Endothelial cell of umbilical vein (primary cell): ENCODE measurements around the gene DNAJC11. TPM values are rescaled to one million over a fixed set of nuclear protein-coding genes. Genes with fewer than 3 reads are reported as not detected.

ENCODE experiments used
- BruUV-seq: library from RNA; stranded (reverse); fragments of 400-500 nt; replicated peaks from 2 replicates; lab custom pipeline; 2021; lab: Mats Ljungman, UMichigan
- CTCF ChIA-PET: fragments of 300-600, 350-600 bp; sonication (Branson Sonifier 250); formaldehyde crosslinking; loops from one replicate; lab custom pipeline; 2021; ENCODE audit warnings: antibody characterized with exemption, inconsistent platforms; lab: Charles Lee
- POLR2A ChIA-PET: fragments of 300-600, 350-600 bp; sonication (Branson Sonifier 250); formaldehyde crosslinking; loops from one replicate; lab custom pipeline; 2021; ENCODE audit warnings: antibody characterized with exemption, inconsistent platforms; lab: Charles Lee
- DNase-seq: peaks from one replicate; pipeline ENCODE4 v3.0.0-alpha.2; 2011; ENCODE audit warnings: low read depth, low spot score
- FAIRE-seq: peaks from 2 replicates; lab custom pipeline; 2011; peaks lifted over from hg19 to GRCh38; lab: Jason Lieb, UNC
- H2AFZ ChIP-seq: 2 replicates; pipeline ENCODE4 v1.6.0; 2012; ENCODE audit warnings: low read depth, low read length, control low read depth, inconsistent platforms
- H3K27ac ChIP-seq: 2 replicates; pipeline ENCODE4 v1.5.1; 2011; ENCODE audit warnings: low read depth, mild to moderate bottlenecking, control low read depth, low read length, moderate library complexity; ENCODE audit not compliant: insufficient read depth
- H3K27me3 ChIP-seq, 2 experiments: 2 replicates each; pipeline versions ENCODE4 v1.6.0 to v1.6.1; 2011; ENCODE audit warnings: low read length in 2 of 2, mixed read lengths in 1 of 2; ENCODE audit not compliant: control insufficient read depth in 2 of 2, insufficient read depth in 2 of 2
- H3K36me3 ChIP-seq, 2 experiments: 2 replicates in 1 of 2; 3 replicates in 1 of 2; pipeline ENCODE4 v1.5.1; 2011; ENCODE audit warnings: low read length in 2 of 2, mild to moderate bottlenecking in 1 of 2, moderate library complexity in 1 of 2; ENCODE audit not compliant: control insufficient read depth in 2 of 2, insufficient read depth in 2 of 2; ENCODE audit errors: extremely low read depth in 1 of 2
- H3K4me1 ChIP-seq: 3 replicates; pipeline ENCODE4 v1.5.1; 2011; ENCODE audit warnings: mild to moderate bottlenecking, low read length; ENCODE audit not compliant: control insufficient read depth, insufficient read depth; ENCODE audit errors: extremely low read depth
- H3K4me2 ChIP-seq: 2 replicates; pipeline ENCODE4 v1.6.1; 2011; ENCODE audit warnings: low read length, control low read depth, mixed read lengths; ENCODE audit not compliant: insufficient read depth
- H3K4me3 ChIP-seq, 3 experiments: fragments of 200-600 bp in 1 of 3; sonication (generic), shearing (Covaris generic) in 1 of 3; replicated peaks in 1 of 3; 2 replicates each; pipeline ENCODE4 v1.5.1; 2011 to 2016; ENCODE audit warnings: control low read depth in 3 of 3, low read length in 3 of 3, mild to moderate bottlenecking in 2 of 3, inconsistent platforms in 1 of 3, low read depth in 1 of 3, moderate library complexity in 1 of 3; ENCODE audit not compliant: insufficient read depth in 1 of 3
- H3K79me2 ChIP-seq: 2 replicates; pipeline ENCODE4 v1.6.0; 2012; ENCODE audit warnings: low read length, inconsistent platforms; ENCODE audit not compliant: control insufficient read depth, insufficient read depth
- H3K9ac ChIP-seq: replicated peaks from 2 replicates; pipeline ENCODE3; 2011; ENCODE audit warnings: low read length, control low read depth; ENCODE audit not compliant: insufficient read depth; ENCODE audit errors: extremely low read depth
- H3K9me1 ChIP-seq: replicated peaks from 3 replicates; pipeline ENCODE4 v1.6.0; 2011; ENCODE audit warnings: mild to moderate bottlenecking, low read length; ENCODE audit not compliant: control insufficient read depth, insufficient read depth; ENCODE audit errors: extremely low read depth
- H3K9me3 ChIP-seq: replicated peaks from 2 replicates; pipeline ENCODE4 v1.5.1; 2012; ENCODE audit warnings: low read length, inconsistent platforms; ENCODE audit not compliant: control insufficient read depth, insufficient read depth
- H4K20me1 ChIP-seq: replicated peaks from 2 replicates; pipeline ENCODE3; 2011; ENCODE audit warnings: mild to moderate bottlenecking, low read length; ENCODE audit not compliant: control insufficient read depth, insufficient read depth; ENCODE audit errors: extremely low read depth
- EZH2 ChIP-seq: IDR thresholded peaks from 2 replicates; pipeline ENCODE4 v1.6.1; 2012; ENCODE audit warnings: borderline replicate concordance, low read depth, mild to moderate bottlenecking, moderate library complexity, low read length, inconsistent platforms; ENCODE audit not compliant: severe bottlenecking
- FOS ChIP-seq: IDR thresholded peaks from 2 replicates; pipeline ENCODE4 v1.6.1; 2011; ENCODE audit warnings: mild to moderate bottlenecking, low read length, moderate library complexity, borderline replicate concordance; ENCODE audit not compliant: insufficient read depth
- GATA2 ChIP-seq: IDR thresholded peaks from 2 replicates; pipeline ENCODE4 v1.7.0; 2011; ENCODE audit warnings: low read depth, mild to moderate bottlenecking, moderate library complexity, mixed read lengths, low read length; ENCODE audit not compliant: insufficient read length, insufficient read depth
- JUN ChIP-seq: IDR thresholded peaks from 2 replicates; pipeline ENCODE4 v1.6.1; 2011; ENCODE audit warnings: borderline replicate concordance, low read depth; ENCODE audit not compliant: insufficient read length, insufficient read depth
- MYC ChIP-seq: IDR thresholded peaks from one replicate; pipeline ENCODE4 v1.6.1; 2011; ENCODE audit warnings: mild to moderate bottlenecking, low read depth, low read length
- POLR2A ChIP-seq: IDR thresholded peaks from 2 replicates; pipeline ENCODE4 v1.6.1; 2012; ENCODE audit warnings: low read depth, mild to moderate bottlenecking, control low read depth, low read length
- POLR2AphosphoS5 ChIP-seq: IDR thresholded peaks from 2 replicates; pipeline ENCODE4 v1.6.1; 2012; ENCODE audit warnings: low read depth, mild to moderate bottlenecking, control low read depth, low read length, moderate library complexity; ENCODE audit not compliant: insufficient read depth
- dilution Hi-C: fragments of 300-500 bp; cut with MboI; formaldehyde crosslinking; loops from one replicate; pipeline ENCODE4 v1.15.0; 2019; ENCODE audit warnings: low sequenced_read_pairs; ENCODE audit not compliant: extremely low pct_ligation_motif_present
- intact Hi-C: fragments of 100-400 bp; cut with micrococcal nuclease; formaldehyde crosslinking; loops from one replicate; pipeline ENCODE4 v1.10.0; 2022
- polyA plus RNA-seq, 4 experiments: library from polyadenylated mRNA; depleted of rRNA in 3 of 4; stranded (reverse) in 3 of 4; unstranded in 1 of 4; fragments of >200 nt; gene quantifications; 2 replicates each; pipeline versions ENCODE4 v1.2.1 to v1.2.3, GENCODE V29; 2011 to 2012; ENCODE audit warnings: missing spikeins in 1 of 4
- total RNA-seq: library from RNA; stranded (reverse); gene quantifications from 2 replicates; pipeline ENCODE4 v1.2.3, GENCODE V29; 2021
- TF ChIP-seq, protein P1 (sequence below), 2 donors: IDR thresholded peaks; 1 replicate in 1 of 2; 2 replicates in 1 of 2; pipeline ENCODE4 v1.5.1; 2011; ENCODE audit warnings: low read length in 2 of 2, mild to moderate bottlenecking in 2 of 2, moderate library complexity in 2 of 2, control low read depth in 1 of 2, inconsistent platforms in 1 of 2, low read depth in 1 of 2; ENCODE audit not compliant: insufficient read depth in 1 of 2; ENCODE audit errors: extremely low read depth in 1 of 2
- TF ChIP-seq, protein P2 (sequence below): IDR thresholded peaks from 2 replicates; pipeline ENCODE4 v1.6.1; 2011; ENCODE audit not compliant: insufficient read depth, insufficient read length

Gene DNAJC11
- total and polyA plus RNA-seq, 2 donors (not counting 3 experiments of a cell fraction or from before 2014, with no cell fraction given) = 31.1 to 64.3 TPM

DNA sequence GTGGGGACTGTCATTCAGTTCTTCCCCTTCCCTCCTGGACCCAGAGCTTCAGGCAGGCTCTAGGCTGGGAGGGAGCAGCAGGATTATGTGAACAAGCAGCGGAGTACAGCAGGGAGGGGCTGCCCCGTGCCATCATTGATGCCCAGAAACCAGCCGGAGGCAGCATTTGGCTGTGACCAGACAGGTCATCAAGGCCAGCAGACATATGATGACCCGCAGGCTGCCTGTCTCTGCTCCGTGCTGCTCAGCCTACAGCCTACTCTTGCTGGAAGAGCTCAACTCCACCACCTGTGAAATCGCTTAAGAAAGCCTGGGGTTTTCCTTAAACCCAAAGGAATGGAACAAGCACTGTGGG is 103.9 kb downstream of the DNAJC11 start:
- no peaks in the 10 kb centered on the region for H3K9me3 ChIP-seq
- no peak overlapping the region for H3K4me2 ChIP-seq
- H3K27ac ChIP-seq = no peak overlapping the region

More for the DNA sequence above, 103.9 kb downstream of the DNAJC11 start:
- DNase-seq = no peak
- no peak for TF ChIP-seq EZH2
- TF ChIP-seq JUN = no peak
- no peak for TF ChIP-seq GATA2
- TF ChIP-seq, protein P1, sequence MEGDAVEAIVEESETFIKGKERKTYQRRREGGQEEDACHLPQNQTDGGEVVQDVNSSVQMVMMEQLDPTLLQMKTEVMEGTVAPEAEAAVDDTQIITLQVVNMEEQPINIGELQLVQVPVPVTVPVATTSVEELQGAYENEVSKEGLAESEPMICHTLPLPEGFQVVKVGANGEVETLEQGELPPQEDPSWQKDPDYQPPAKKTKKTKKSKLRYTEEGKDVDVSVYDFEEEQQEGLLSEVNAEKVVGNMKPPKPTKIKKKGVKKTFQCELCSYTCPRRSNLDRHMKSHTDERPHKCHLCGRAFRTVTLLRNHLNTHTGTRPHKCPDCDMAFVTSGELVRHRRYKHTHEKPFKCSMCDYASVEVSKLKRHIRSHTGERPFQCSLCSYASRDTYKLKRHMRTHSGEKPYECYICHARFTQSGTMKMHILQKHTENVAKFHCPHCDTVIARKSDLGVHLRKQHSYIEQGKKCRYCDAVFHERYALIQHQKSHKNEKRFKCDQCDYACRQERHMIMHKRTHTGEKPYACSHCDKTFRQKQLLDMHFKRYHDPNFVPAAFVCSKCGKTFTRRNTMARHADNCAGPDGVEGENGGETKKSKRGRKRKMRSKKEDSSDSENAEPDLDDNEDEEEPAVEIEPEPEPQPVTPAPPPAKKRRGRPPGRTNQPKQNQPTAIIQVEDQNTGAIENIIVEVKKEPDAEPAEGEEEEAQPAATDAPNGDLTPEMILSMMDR (IDR thresholded peaks at IDR 0.05; ENCODE audit: extremely low read depth in 1 of 2, insufficient read depth in 1 of 2, low read depth in 1 of 2, low read length in 2 of 2) = no peak
- no peak for TF ChIP-seq FOS
- TF ChIP-seq, protein P2, sequence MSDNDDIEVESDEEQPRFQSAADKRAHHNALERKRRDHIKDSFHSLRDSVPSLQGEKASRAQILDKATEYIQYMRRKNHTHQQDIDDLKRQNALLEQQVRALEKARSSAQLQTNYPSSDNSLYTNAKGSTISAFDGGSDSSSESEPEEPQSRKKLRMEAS = no peak
- no peak for TF ChIP-seq POLR2AphosphoS5
- no peak for TF ChIP-seq POLR2A
- no peak for TF ChIP-seq MYC
- Histone ChIP-seq H3K27me3 (no peaks in the 10 kb centered on the region), H3K79me2 (peaks cover 58% of the 10 kb centered on the region), H3K4me1 (peaks cover 6% of the 10 kb centered on the region), H3K4me3 (no peak overlapping the region), H4K20me1 (no peaks in the 10 kb centered on the region), H2AFZ (no peak overlapping the region), H3K36me3 (peaks cover 6 to 40% of the 10 kb centered on the region in 2 experiments), H3K9ac (no peak overlapping the region), H3K9me1 (no peaks in the 10 kb centered on the region)
- intact Hi-C loops (no loop called here), dilution Hi-C loops (no loop called here)
- FAIRE-seq = no peak
- ChIA-PET CTCF (interaction anchor here (1.4 kb wide), 1 partner anchor 49 kb away, joined by 5 read pairs; no protein-coding TSS in a partner anchor), POLR2A (no interaction called here)
- BruUV-seq = no TSS peak
